Naive thymus-derived CD4-positive, alpha-beta T cell (primary cell): Measurements from ENCODE around the gene OR4Q3. TPM values are rescaled to one million over a fixed set of nuclear protein-coding genes. Genes with fewer than 3 reads are reported as not detected.
"Not testable (repeated sequence)": the region's sequence is repeated elsewhere in the genome, so short reads cannot be mapped to it uniquely, and the experiment has no call there.

Source experiments
- ATAC-seq: fragments of 150-1000 bp; cut with Tn5 transposase; 2 replicates; pipeline ENCODE4 v1.10.0; 2021; ENCODE audit warnings: mild to moderate bottlenecking, moderate library complexity
- CTCF ChIA-PET: fragments of 350-600 bp; sonication (Branson Sonifier 250); formaldehyde crosslinking; loops from one replicate; lab custom pipeline; 2021; ENCODE audit warnings: antibody characterized with exemption; lab: Charles Lee
- POLR2A ChIA-PET: fragments of 350-600 bp; sonication (Branson Sonifier 250); formaldehyde crosslinking; loops from one replicate; lab custom pipeline; 2021; ENCODE audit warnings: antibody characterized with exemption, inconsistent platforms; lab: Charles Lee
- DNase-seq, 9 donors: peaks; one replicate each; pipeline versions ENCODE4 v3.0.0 to v3.0.0-alpha.2; 2020 to 2022; ENCODE audit warnings: mixed read lengths in 1 of 9
- H3K27ac ChIP-seq: one replicate; pipeline ENCODE4 v1.7.0; 2013; ENCODE audit warnings: mild to moderate bottlenecking, low read depth, low read length, moderate library complexity
- H3K27me3 ChIP-seq, 2 donors: one replicate each; pipeline ENCODE4 v1.7.0; 2013; ENCODE audit warnings: low read length in 2 of 2, mild to moderate bottlenecking in 2 of 2, moderate library complexity in 2 of 2; ENCODE audit not compliant: control insufficient read depth in 2 of 2, insufficient read depth in 2 of 2
- H3K36me3 ChIP-seq, 3 experiments: 1 replicate in 2 of 3; 2 replicates in 1 of 3; pipeline ENCODE4 v1.7.0; 2013; ENCODE audit warnings: low read length in 3 of 3, mild to moderate bottlenecking in 3 of 3, moderate library complexity in 1 of 3; ENCODE audit not compliant: insufficient read depth in 3 of 3, control insufficient read depth in 2 of 3
- H3K4me1 ChIP-seq, 2 donors: one replicate each; pipeline ENCODE4 v1.7.0; 2013; ENCODE audit warnings: low read length in 2 of 2, mild to moderate bottlenecking in 2 of 2, moderate library complexity in 1 of 2; ENCODE audit not compliant: control insufficient read depth in 2 of 2, insufficient read depth in 2 of 2
- H3K4me3 ChIP-seq: 2 replicates; pipeline ENCODE4 v1.7.0; 2013; ENCODE audit warnings: mild to moderate bottlenecking, low read length
- H3K9me3 ChIP-seq, 3 experiments: 1 replicate in 2 of 3; 2 replicates in 1 of 3; pipeline ENCODE4 v1.7.0; 2013; ENCODE audit warnings: low read length in 3 of 3; ENCODE audit not compliant: control insufficient read depth in 2 of 3
- H3K27ac Mint-ChIP-seq, 9 donors: one replicate each; pipeline ENCODE4 v1.8.0; 2020 to 2022; ENCODE audit warnings: mixed read lengths in 9 of 9, mild to moderate bottlenecking in 8 of 9, moderate library complexity in 5 of 9, inconsistent platforms in 2 of 9
- H3K27me3 Mint-ChIP-seq, 5 donors: one replicate each; pipeline ENCODE4 v1.8.0; 2021 to 2022; ENCODE audit warnings: mixed read lengths in 5 of 5, mild to moderate bottlenecking in 1 of 5
- H3K36me3 Mint-ChIP-seq, 5 donors: one replicate each; pipeline ENCODE4 v1.8.0; 2020 to 2022; ENCODE audit warnings: mixed read lengths in 5 of 5, mild to moderate bottlenecking in 3 of 5, inconsistent platforms in 1 of 5
- H3K4me1 Mint-ChIP-seq, 7 donors: one replicate each; pipeline ENCODE4 v1.8.0; 2020 to 2022; ENCODE audit warnings: mixed read lengths in 7 of 7, mild to moderate bottlenecking in 3 of 7, inconsistent platforms in 1 of 7
- H3K4me3 Mint-ChIP-seq, 10 donors: one replicate each; pipeline ENCODE4 v1.8.0; 2020 to 2022; ENCODE audit warnings: mild to moderate bottlenecking in 10 of 10, mixed read lengths in 10 of 10, moderate library complexity in 6 of 10, inconsistent platforms in 2 of 10
- H3K9me3 Mint-ChIP-seq, 11 donors: one replicate each; pipeline ENCODE4 v1.8.0; 2020 to 2022; ENCODE audit warnings: mixed read lengths in 11 of 11, mild to moderate bottlenecking in 4 of 11, inconsistent platforms in 1 of 11, moderate library complexity in 1 of 11
- intact Hi-C, 2 donors: fragments of 100-400 bp; cut with micrococcal nuclease; formaldehyde crosslinking; loops; one replicate each; pipeline ENCODE4 v1.15.1; 2023
- polyA plus RNA-seq, 2 donors: library from polyadenylated mRNA; unstranded; fragments of 300-500 nt; fragmentation: Illumina TruSeq; gene quantifications; one replicate each; pipeline ENCODE4 v1.2.3, GENCODE V29; 2021
- total RNA-seq, 6 experiments: library from RNA in 5 of 6; stranded (reverse) in 5 of 6; gene quantifications; 1 replicate in 5 of 6; 2 replicates in 1 of 6; pipeline ENCODE4 v1.2.3 and lab custom pipeline; 2021 to 2026

OR4Q3 gene
- total and polyA plus RNA-seq, 7 experiments from 2014 or later = not detected

- Mint-ChIP-seq H3K4me3 (no peak overlapping the region), H3K27ac (no peak overlapping the region), H3K36me3 (peaks cover 0 to 3% (median 0%) of the 10 kb centered on the region in 5 donors), H3K9me3 (peaks cover 4 to 27% (median 8%) of the 10 kb centered on the region in 11 donors), H3K27me3 (peaks cover 0 to 21% (median 11%) of the 10 kb centered on the region in 5 donors), H3K4me1 (no peaks in the 10 kb centered on the region)
- DNase-seq (no peak), ATAC-seq (no peak)
- intact Hi-C loops = no loop called here
- no peaks in the 10 kb centered on the region for H3K4me1 ChIP-seq
- H3K4me3 ChIP-seq = no peak overlapping the region
- H3K27ac ChIP-seq = no peak overlapping the region
- POLR2A ChIA-PET = no interaction called here
- H3K27me3 ChIP-seq = no peaks in the 10 kb centered on the region
- H3K36me3 ChIP-seq = no peaks in the 10 kb centered on the region
- CTCF ChIA-PET = no interaction called here
- H3K9me3 ChIP-seq = peaks cover 0 to 8% (median 0%) of the 10 kb centered on the region in 3 experiments
Observed at GRCh38 chr14:19771895-19772430, 28.6 kb downstream of the OR4Q3 start.

- H3K27me3 ChIP-seq, H3K36me3 ChIP-seq, intact Hi-C loops, H3K27ac Mint-ChIP-seq, DNase-seq, H3K4me3 Mint-ChIP-seq, POLR2A ChIA-PET, ATAC-seq, H3K27ac ChIP-seq, H3K4me1 Mint-ChIP-seq, H3K4me3 ChIP-seq, H3K36me3 Mint-ChIP-seq, H3K9me3 ChIP-seq, H3K4me1 ChIP-seq, CTCF ChIA-PET: not testable (repeated sequence)
- H3K9me3 Mint-ChIP-seq = peaks cover 4 to 27% (median 8%) of the 10 kb centered on the region in 11 donors
- peaks cover 0 to 21% (median 12%) of the 10 kb centered on the region in 5 donors for H3K27me3 Mint-ChIP-seq
Observed at GRCh38 chr14:19772454-19772853, 29.1 kb downstream of the OR4Q3 start.

- H3K36me3 ChIP-seq, CTCF ChIA-PET, ATAC-seq, H3K9me3 ChIP-seq, H3K27ac Mint-ChIP-seq, H3K27ac ChIP-seq, DNase-seq, H3K27me3 ChIP-seq, H3K36me3 Mint-ChIP-seq, POLR2A ChIA-PET, H3K4me3 ChIP-seq, H3K4me1 ChIP-seq, H3K4me3 Mint-ChIP-seq, intact Hi-C loops, H3K4me1 Mint-ChIP-seq: not testable (repeated sequence)
- Mint-ChIP-seq H3K27me3 (peaks cover 0 to 21% (median 13%) of the 10 kb centered on the region in 5 donors), H3K9me3 (peaks cover 5 to 28% (median 8%) of the 10 kb centered on the region in 11 donors)
Observed at GRCh38 chr14:19773204-19773603, 29.8 kb downstream of the OR4Q3 start, which contains the start of gene OR4M1. Gene OR4M1, plus strand, starts transcription at chr14:19773504. Its CDS starts 6,819 bp downstream, at chr14:19780323.

DNA sequence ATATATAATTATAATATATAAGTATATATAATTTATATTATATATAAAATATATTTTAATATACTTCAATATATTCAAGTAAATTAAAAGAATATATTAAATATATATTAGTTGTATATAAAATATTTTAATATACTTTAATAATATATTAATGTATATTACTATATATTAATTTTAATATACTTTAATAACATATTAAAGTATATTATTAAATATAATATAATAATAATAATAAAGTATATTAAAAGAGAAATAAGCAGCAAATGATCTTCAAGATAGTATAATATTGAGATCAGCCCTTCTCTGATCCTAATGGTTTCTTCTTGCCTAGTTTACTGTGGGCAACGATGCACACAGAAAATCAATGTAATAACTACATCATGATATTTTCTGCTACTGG, 32.2 kb downstream of the OR4Q3 start:
- H3K36me3 ChIP-seq = no peaks in the 10 kb centered on the region
- Mint-ChIP-seq H3K4me1 (no peaks in the 10 kb centered on the region), H3K27ac (no peak overlapping the region), H3K9me3 (peaks cover 3 to 23% (median 8%) of the 10 kb centered on the region in 11 donors), H3K4me3 (no peak overlapping the region), H3K27me3 (peaks cover 0 to 30% (median 17%) of the 10 kb centered on the region in 5 donors), H3K36me3 (peaks cover 0 to 3% (median 0%) of the 10 kb centered on the region in 5 donors)
- H3K27me3 ChIP-seq = no peaks in the 10 kb centered on the region
- ChIA-PET CTCF (no interaction called here), POLR2A (no interaction called here)
- no peak overlapping the region for H3K4me3 ChIP-seq
- peaks cover 0 to 8% (median 0%) of the 10 kb centered on the region in 3 experiments for H3K9me3 ChIP-seq
- intact Hi-C loops = no loop called here
- DNase-seq (no peak), ATAC-seq (no peak)
- H3K27ac ChIP-seq = no peak overlapping the region
- no peaks in the 10 kb centered on the region for H3K4me1 ChIP-seq

- POLR2A ChIA-PET, H3K27ac Mint-ChIP-seq: not testable (repeated sequence)
Observed at GRCh38 chr14:19785848-19786247, 42.5 kb downstream of the OR4Q3 start.

DNA sequence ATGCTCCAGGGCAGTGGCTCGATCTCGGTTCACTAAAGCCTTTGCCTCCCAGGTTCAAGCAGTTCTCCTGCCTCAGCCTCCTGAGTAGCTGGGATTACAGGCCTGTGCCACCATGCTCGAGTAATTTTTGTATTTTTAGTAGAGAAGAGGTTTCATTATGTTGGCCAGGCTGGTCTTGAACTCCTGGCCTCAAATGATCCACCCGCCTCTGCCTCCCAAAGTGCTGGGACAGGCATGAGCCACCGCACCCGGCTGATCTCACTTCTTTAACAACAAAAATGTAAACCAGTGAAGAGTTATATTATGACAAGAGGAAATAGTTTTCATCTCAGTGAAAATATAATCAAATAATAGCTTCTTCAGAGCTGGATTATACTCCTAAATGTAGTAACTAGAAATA, 43.9 kb downstream of the OR4Q3 start:
- ATAC-seq, intact Hi-C loops, H3K36me3 ChIP-seq, H3K4me3 Mint-ChIP-seq, CTCF ChIA-PET, POLR2A ChIA-PET, H3K27me3 ChIP-seq, H3K4me3 ChIP-seq, H3K4me1 ChIP-seq, H3K9me3 Mint-ChIP-seq, H3K9me3 ChIP-seq, H3K36me3 Mint-ChIP-seq, H3K27ac Mint-ChIP-seq, DNase-seq, H3K27ac ChIP-seq, H3K4me1 Mint-ChIP-seq, H3K27me3 Mint-ChIP-seq: not testable (repeated sequence)

More at GRCh38 chr14:19785848-19786247, 42.5 kb downstream of the OR4Q3 start:
- H3K4me3 Mint-ChIP-seq, H3K36me3 ChIP-seq, ATAC-seq, H3K9me3 ChIP-seq, H3K27me3 ChIP-seq, intact Hi-C loops, DNase-seq, H3K27me3 Mint-ChIP-seq, H3K4me1 Mint-ChIP-seq, CTCF ChIA-PET, H3K36me3 Mint-ChIP-seq, H3K4me3 ChIP-seq, H3K27ac ChIP-seq, H3K4me1 ChIP-seq, H3K9me3 Mint-ChIP-seq: not testable (repeated sequence)

GRCh38 chr14:19788150-19788549, 44.8 kb downstream of the OR4Q3 start:
- H3K4me1 ChIP-seq, H3K4me3 Mint-ChIP-seq, ATAC-seq, intact Hi-C loops, H3K4me1 Mint-ChIP-seq, H3K36me3 ChIP-seq, DNase-seq, H3K4me3 ChIP-seq, H3K9me3 ChIP-seq, H3K9me3 Mint-ChIP-seq, H3K27me3 ChIP-seq, H3K27ac ChIP-seq, H3K27ac Mint-ChIP-seq, H3K36me3 Mint-ChIP-seq, CTCF ChIA-PET, H3K27me3 Mint-ChIP-seq, POLR2A ChIA-PET: not testable (repeated sequence)
